GM18870 (cell line): Measurements from ENCODE around the gene DDRGK1.
"Not testable (repeated sequence)": the region's sequence is repeated elsewhere in the genome, so short reads cannot be mapped to it uniquely, and the experiment has no call there.

ENCODE experiments used
- ATAC-seq: cut with Tn5 transposase; IDR thresholded peaks from one replicate; pipeline ENCODE4 v1.9.1; 2021; ENCODE audit warnings: moderate library complexity; ENCODE audit not compliant: unreplicated experiment

The DDRGK1 gene

GRCh38 chr20:3189561-3190131 is 14.8 kb downstream of the DDRGK1 start:
- no peak for ATAC-seq

GRCh38 chr20:3188823-3189413 is 15.6 kb downstream of the DDRGK1 start:
- ATAC-seq: no peak

- not testable (repeated sequence) for ATAC-seq
These were observed 16.6 kb downstream of the DDRGK1 start for GRCh38 chr20:3187861-3188260.

- ATAC-seq: no peak
These were observed 20.4 kb downstream of the DDRGK1 start for GRCh38 chr20:3183896-3184612.

- ATAC-seq: not testable (repeated sequence)
These were observed 22.1 kb downstream of the DDRGK1 start for GRCh38 chr20:3182429-3182828.

GRCh38 chr20:3181270-3181669 is 23.2 kb downstream of the DDRGK1 start:
- no peak for ATAC-seq

- no peak for ATAC-seq
These were observed 24.2 kb downstream of the DDRGK1 start for GRCh38 chr20:3180319-3180718.

- no peak for ATAC-seq
These were observed 26.6 kb downstream of the DDRGK1 start for GRCh38 chr20:3177746-3178485.

GRCh38 chr20:3175270-3175669 is 29.2 kb downstream of the DDRGK1 start:
- no peak for ATAC-seq

- ATAC-seq: no peak
These were observed 29.8 kb downstream of the DDRGK1 start for GRCh38 chr20:3174442-3175261.

- ATAC-seq: no peak
These were observed 30.7 kb downstream of the DDRGK1 start for GRCh38 chr20:3173610-3174441.

GRCh38 chr20:3172933-3173609 is 31.4 kb downstream of the DDRGK1 start, which contains the start of gene LZTS3:
Gene LZTS3 (minus strand): TSS chr20:3173549. CDS start chr20:3167163, 6,386 bp downstream.
- ATAC-seq: no peak

- ATAC-seq: no peak
These were observed 32.2 kb downstream of the DDRGK1 start for GRCh38 chr20:3172126-3172932.

GRCh38 chr20:3171391-3172125 is 32.9 kb downstream of the DDRGK1 start:
- ATAC-seq: no peak

- no peak for ATAC-seq
These were observed 35.5 kb downstream of the DDRGK1 start for GRCh38 chr20:3168829-3169590.

- no peak for ATAC-seq
These were observed 36.2 kb downstream of the DDRGK1 start for GRCh38 chr20:3168079-3168828.
